ENCODE measurements around the gene SMARCAL1.

- no peak for TF ChIP-seq CTCF (IDR thresholded peaks at IDR 0.05)
- no peak for TF ChIP-seq POLR2AphosphoS5 (IDR thresholded peaks at IDR 0.05)
- TF ChIP-seq POLR2A (IDR thresholded peaks at IDR 0.05), result no peak
- TF ChIP-seq EP300 (IDR thresholded peaks at IDR 0.05), result no peak
Measured at GRCh38 chr2:216394881-216395280, 17.4 kb upstream of the SMARCAL1 start.
